Measurements from ENCODE around the gene C9orf50.
"Not testable (repeated sequence)": the region's sequence is repeated elsewhere in the genome, so short reads cannot be mapped to it uniquely, and the experiment has no call there.

Gene C9orf50, protein sequence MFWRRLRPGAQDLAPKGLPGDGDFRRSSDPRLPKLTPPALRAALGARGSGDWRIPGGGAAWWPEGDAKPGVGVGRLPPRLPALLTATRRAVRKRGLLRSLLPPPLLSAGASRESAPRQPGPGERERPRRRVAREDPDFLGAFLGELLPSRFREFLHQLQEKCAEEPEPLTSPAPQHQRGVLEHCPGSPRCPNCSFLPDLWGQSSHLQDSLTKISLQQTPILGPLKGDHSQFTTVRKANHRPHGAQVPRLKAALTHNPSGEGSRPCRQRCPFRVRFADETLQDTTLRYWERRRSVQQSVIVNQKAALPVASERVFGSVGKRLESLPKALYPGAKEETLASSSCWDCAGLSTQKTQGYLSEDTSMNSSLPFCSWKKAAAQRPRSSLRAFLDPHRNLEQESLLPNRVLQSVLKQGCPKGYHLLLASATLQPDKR
- 0 to 1.8 (median 0) reads per million in 17 experiments for total RNA-seq

GRCh38 chr9:129620669-129621295 is at the start of gene C9orf50:
Gene C9orf50, minus strand, starts transcription at chr9:129621101. Its CDS starts 527 bp downstream, at chr9:129620574.
- no peak for DNase-seq

DNA sequence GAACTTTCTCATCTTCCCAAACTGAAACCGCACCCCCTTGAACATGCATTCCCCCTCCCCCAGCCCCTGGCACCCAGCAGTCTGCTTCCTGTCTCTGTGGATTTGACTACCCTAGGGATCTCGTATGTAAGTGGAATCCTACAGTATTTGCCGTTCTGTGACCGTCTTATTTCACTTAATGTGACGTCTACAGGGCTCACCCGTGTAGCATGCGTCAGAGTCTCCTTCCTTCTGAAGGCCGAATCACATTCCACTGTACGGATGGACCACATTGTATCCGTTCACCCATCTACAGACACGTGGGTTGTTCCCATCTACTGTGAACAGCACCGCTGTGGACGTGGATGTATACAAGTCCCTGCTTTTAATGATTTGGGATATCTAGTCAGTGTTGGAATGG is 49.0 kb upstream of the C9orf50 start:
- DNase-seq, result no peak

GRCh38 chr9:129669141-129669718 is 48.3 kb upstream of the C9orf50 start:
- DNase-seq, result no peak

GRCh38 chr9:129667850-129668249 is 46.9 kb upstream of the C9orf50 start:
- DNase-seq, result no peak

GRCh38 chr9:129667378-129667777 is 46.5 kb upstream of the C9orf50 start:
- DNase-seq, result no peak

GRCh38 chr9:129666575-129666974 is 45.7 kb upstream of the C9orf50 start:
- no peak for DNase-seq

- DNase-seq, result no peak
These were observed 45.1 kb upstream of the C9orf50 start for GRCh38 chr9:129665814-129666520.

- peak in 3 of 4 experiments; percentile 7 to 43 (median 24) for DNase-seq
These were observed 44.5 kb upstream of the C9orf50 start, which contains the start of gene PRRX2 for GRCh38 chr9:129665389-129665775. Gene PRRX2, plus strand, starts transcription at chr9:129665647. Its CDS starts 221 bp downstream, at chr9:129665868.

- DNase-seq, result no peak
These were observed 44.0 kb upstream of the C9orf50 start for GRCh38 chr9:129664746-129665388.

- DNase-seq, result not testable (repeated sequence)
These were observed 41.3 kb upstream of the C9orf50 start for GRCh38 chr9:129662239-129662638.

- no peak for DNase-seq
These were observed 40.1 kb upstream of the C9orf50 start for GRCh38 chr9:129661029-129661428.

GRCh38 chr9:129656795-129657390 is 36.0 kb upstream of the C9orf50 start:
- DNase-seq, result no peak

GRCh38 chr9:129655696-129656095 is 34.8 kb upstream of the C9orf50 start:
- DNase-seq, result peak; percentile 21 to 65 (median 49)

DNA sequence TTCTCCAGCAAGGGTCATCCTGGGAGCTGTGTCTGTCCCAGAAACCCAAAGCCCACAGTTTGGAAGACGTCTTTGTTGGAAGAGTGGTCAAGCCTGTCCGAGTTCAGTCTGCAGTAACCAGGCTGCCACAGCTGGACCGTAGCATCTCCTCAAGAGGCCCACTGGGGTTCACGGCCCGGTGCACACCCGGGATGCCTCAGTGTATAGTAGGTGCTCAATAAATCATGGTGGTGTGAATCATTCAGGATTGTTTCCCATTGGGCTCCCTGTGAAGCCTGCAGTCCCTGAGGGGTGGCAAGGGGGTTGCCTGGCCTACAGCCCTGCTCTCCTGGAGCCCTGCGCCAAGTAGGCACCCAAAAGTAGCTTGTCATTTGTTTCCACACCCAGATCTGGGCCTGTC is 34.3 kb upstream of the C9orf50 start:
- no peak for DNase-seq

DNA sequence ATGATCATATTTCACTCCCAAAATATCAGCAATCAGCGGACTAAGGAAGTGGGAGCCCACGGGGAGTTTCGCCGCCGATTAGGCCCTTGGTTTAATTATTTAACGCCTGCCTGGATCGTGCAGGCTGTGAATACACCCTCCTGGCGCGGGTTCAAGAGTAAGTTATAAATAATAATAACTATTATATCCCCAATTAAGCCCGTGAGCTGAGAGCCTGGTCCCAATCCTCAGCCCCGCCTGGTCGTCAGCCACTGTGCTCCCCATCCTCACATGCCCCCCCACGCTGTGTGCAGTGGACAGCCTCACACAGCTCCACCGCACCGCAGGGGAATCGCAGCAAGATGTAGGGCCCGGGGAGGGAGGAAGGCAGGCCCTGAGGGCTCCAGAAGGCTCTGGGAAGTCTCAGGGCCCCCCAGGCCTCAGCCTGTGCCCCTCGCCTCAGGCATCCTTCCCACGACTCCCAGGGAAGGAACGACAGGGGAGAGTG is 33.7 kb upstream of the C9orf50 start:
- DNase-seq, result no peak

DNA sequence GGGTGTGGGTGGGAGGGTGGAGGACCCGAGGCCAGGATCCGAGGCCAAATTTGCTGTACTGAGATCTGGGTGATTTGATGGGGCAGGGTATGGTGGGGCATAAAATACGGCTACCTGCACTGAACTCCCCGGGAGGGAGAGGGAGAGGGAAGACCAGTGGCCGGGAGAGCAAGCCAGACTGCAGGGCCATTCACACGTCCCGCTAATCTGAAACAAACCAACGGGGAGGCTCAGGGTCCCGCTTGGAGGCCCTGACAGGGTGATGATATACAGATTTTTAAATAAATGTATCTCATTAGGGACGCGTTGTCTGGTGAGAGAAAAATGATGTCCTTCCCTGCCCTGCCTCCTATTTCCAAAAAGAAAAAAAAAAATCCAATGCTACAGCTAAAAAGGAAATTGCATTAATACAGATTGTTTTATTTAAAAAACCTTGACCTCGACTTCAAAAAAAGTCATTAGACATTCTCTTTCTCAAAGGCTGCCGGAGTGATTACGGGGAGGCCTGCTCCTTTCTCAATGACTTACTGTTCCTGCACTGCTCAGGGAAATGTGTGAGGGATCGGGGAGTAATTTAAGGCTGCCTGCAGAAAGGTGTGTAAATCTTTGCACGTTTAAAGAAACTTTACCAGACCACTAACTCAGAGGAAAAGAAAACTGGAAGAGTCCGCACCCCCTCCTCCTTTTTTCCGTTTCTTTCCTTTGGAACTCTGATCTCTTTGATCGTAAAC is 33.1 kb upstream of the C9orf50 start:
- no peak for DNase-seq

GRCh38 chr9:129650680-129651235 is 29.9 kb upstream of the C9orf50 start:
- DNase-seq, result no peak

DNA sequence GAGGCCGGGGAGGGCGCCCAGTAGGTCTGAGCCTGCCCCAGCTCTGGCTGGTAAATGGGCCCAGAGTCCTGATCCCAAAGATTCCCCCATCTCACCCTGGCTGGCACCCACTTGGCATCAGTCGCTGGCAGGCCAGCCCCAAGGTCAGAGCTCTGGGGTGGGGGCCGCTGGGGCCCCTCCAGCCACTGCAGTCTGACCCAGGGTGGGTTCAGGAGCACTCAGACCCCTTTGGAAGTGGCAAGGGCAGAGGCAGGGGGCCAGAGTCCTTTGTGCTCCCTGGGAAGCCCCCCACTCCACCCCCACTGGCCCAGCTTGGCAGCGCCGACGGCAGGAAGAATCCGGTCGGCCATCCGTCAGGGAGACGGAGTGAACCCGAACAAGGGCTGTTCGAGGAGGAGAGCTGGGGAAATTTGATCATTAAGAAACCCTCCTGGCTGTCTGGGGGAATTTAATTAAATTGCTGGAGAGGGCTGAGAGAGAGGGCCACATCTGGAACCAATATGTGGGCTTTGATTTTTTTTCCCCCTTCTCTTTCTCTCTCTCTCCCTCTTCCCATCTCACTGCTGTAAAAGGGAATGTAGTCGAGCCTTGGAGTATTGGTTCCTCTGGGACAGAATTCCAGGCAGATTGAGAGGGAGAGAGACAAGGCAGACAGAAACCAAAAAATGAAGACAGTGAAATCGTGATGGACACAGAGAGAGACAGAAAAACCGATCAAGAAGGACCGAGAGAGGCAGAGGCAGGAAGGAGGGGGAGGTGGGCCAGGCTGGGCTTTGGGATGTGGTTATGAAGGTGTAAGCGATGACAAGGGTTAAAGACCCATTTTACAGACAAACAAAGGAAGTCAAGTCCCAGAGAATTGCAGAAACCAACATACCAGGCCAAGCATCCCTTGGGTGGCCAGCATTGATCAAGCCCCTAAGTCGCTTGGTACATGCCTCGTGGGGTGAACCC is 29.1 kb upstream of the C9orf50 start:
- DNase-seq, result no peak

- no peak for DNase-seq
These were observed 27.8 kb upstream of the C9orf50 start for GRCh38 chr9:129648764-129649115.
